Bone marrow (tissue), 2 donors: ENCODE results near the gene FGF10.

Source experiments
- DNase-seq, 2 donors: peaks; one replicate each; lab custom pipeline; 2025; lab: John Stamatoyannopoulos, UW

Gene FGF10

DNA sequence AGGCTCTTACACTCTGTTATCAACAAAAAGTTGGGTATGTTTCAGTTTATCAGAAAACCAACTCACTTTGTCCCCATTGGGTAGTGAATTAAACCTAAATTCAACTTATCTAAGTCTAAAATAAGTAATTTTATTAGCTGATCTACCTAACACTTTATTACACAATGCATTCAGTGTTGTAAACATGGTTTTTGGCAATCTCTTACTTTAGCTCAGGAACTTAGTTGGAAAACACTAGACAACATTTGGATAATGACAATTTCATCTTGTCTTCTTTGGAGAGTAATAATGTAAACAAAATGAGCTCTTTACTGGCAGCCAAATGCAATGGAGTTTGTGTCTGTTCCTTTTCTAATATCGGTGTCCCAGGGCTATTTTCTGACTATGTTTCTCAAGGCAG lies 33.0 kb downstream of the FGF10 start:
- DNase-seq, result no peak

DNA sequence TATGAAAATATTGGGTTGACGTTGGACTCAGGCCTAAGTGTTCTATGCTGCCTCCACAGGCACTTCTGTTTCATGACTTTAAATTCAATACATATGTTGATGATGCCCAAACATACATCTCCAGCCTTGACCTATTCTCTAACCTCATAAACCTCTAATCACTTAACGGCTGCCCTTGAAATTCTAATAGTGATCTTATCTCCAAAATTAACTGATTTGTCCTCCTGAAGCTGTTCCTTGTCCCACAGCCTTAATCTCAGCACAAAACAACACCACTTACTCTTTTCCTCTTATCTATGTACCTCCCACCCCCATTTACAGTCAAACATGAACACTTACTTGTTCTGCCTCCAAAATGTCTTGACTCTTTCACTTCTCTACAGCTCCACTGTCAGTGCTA lies 43.3 kb downstream of the FGF10 start:
- DNase-seq, result no peak

DNA sequence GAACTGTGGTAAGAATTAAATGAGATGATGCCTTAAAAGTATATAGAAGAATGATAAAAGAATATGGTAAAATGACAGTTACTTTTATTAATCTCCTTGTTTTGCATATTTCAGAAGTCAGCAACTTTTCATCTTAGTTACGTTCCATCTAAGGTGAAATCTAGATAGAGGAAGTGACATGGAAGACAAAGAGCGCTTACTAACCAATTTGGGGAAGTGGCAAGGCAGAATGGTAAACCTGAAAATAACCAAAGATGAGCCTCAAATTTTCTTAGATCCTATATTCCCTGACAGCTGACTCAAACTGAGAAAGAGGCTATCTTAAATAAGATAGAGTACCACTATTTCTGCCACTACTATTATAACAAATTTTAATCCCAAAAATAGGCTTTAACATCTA lies 52.5 kb downstream of the FGF10 start:
- DNase-seq, result no peak

DNA sequence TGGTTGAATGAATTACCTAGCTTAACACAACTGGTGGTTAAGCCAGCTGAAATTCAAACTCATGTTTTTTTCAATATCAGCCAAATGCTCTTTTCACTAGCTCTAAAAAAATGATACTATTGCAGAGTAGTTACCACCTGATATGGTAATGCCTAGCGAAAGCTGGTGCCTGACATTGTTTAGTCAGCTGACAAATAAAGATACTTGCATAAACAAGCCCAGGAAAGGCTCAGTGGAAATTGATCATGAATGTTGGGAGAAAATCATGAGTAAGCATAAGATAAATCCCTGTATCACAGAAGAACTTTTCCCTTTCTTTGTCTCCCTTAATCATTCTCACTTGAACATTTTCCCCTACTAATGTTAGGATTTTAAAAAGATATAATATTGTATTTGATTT lies 54.6 kb downstream of the FGF10 start:
- no peak for DNase-seq

DNA sequence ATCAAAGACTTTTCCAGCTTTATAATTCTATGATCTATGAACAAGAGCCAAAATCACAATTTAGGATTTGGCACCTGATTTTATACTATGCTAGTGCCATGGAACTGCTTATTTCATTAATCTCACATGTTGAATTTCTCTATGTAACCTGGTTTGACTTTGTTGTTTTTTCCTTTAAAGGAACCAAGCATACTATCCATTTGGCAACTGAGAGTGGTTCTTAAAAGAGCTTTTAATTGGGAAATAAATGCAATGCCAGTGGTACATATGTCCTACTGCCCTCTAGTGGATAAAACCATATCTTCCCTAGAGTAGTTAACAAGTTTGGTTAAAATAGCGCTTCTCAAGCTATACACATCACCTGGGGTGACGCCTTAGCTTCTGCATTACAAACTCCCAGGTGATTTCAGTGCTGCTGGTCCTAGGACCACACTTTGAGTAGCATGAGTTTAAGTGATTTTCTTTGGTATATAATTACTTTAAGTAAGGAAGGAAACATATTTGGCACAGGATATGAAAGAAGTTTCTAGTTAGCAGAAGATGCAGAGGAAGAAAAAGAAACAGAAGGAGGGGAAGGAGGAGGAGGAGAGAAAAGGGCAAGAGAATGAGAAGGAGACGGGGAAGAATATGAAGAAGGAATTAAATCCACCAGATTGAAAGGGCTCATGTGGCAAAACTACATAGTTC lies 56.8 kb downstream of the FGF10 start:
- no peak for DNase-seq

DNA sequence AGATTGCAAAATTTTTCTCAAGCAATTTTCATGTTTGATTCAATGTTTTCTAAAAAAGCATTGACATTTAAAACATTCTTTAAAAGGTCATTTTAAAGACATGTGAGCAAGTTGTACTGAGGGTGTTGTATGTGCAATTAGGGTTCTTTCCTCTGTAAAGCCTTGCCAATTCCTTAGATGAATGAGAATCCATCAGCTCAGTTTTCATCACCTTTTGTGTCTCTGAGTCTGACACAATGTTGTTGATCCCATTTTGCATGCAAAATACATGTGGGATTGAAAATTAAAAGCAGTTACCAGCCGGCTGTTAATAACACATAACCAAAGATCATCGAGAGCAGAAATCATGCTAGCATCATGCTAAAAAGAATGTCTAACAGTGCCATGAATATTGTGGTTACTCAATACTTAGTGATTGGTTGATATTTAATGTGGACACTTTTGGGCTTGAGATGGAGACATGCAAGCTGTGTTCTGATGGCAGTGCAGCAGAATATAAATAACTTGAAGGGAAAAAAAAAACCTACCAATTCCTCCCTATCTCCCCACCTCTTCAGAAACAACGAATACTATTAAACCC lies 57.7 kb downstream of the FGF10 start:
- no peak for DNase-seq

DNA sequence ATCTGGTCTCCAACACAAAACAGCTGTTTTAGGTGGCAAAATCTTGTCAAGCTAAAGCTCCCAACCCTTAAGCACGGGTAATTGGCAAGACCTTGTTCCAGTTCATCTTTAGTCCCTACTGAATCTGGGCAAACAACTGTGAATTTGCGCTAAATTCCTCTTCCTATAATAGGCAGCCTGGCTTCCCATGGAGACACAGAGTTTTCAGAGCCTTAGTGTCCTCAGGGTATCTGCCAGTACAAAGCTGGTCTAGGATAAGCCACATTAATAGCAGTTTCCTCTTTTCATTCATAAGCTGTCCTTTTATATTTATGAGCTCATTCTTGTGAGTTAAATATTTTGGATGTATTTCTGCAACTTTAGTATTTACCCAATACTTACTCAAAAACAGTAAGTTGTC lies 59.5 kb downstream of the FGF10 start:
- DNase-seq, result no peak

DNA sequence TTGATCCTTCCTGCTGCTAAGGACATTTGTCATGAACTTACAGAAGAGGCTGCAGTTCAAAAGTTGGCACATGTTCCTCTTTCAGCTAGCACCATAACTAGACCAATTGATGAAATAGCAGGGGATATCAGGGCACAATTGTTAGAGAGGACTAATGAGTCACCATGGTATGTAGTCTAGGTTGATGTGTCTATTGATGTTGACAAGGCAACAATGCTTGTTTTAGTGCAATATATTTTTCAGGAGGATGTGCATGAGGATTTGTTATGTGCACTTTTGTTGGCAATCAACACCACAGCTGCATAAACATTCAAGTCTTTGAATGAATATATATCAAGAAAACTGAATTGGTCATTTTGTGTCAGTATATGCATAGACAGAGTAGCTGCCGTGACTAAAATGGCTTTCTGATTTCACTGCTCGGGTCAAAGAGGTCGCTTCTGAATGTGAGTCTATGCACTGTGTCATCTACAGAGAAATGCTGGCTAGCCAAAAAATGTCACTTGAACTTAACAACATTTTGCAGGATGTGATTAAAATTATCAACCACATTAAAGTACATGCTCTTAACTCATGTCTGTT lies 68.0 kb downstream of the FGF10 start:
- DNase-seq, result no peak

DNA sequence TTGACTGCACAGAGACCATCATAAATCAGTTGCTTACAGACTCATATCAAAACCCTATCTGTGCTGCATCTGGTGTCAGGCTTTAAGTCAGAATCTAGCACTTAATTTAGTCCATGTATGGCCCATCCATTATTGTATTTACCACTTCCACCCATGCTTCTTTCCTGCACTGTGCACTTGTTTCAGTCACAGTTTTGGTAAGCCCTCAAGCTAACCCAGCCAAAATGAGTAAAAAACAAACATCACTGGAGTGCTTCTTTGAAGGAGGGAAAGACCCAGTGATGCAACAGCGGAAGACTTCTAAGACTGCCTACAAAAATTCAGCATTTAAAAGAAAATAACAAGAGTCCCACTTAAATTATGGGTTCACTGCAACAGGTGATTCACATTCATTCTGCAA lies 69.0 kb downstream of the FGF10 start:
- DNase-seq, result no peak

DNA sequence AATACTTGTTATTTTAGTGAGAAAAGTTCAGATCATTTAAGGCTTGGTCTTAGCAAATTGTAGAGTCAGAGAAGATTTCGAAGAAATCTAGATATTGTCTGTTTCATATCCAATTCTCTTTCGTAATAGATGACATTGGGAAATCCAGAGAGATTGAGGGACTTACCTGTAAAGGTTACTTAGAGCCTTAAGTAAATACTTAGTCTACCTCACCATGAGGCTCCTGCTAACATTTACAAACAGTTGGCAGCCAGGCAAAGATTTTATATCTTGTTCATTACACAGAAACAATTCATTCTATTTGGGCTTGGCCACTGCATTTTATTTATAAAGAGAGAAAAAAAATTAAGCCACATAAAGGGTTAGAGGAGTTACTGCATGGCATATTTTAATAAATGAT lies 70.3 kb downstream of the FGF10 start:
- no peak for DNase-seq

DNA sequence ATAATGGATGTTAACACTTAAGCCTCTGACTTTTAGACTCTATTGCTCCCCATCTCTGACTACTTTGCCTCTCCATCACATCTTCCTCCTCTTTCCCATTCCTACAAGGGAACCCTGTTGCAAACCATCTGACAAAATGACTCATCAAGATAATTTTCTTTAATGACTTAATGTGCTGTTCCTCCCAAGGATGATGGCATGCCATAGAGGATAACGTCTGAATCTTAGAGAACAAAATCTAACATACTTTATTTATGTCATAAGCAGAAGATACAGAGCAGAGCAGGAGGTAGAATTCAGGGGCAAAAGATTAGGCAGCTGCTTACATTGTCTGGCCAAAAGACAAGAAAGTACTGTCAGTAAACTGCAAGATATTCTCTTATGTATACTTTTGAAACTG lies 76.8 kb downstream of the FGF10 start:
- DNase-seq, result no peak

DNA sequence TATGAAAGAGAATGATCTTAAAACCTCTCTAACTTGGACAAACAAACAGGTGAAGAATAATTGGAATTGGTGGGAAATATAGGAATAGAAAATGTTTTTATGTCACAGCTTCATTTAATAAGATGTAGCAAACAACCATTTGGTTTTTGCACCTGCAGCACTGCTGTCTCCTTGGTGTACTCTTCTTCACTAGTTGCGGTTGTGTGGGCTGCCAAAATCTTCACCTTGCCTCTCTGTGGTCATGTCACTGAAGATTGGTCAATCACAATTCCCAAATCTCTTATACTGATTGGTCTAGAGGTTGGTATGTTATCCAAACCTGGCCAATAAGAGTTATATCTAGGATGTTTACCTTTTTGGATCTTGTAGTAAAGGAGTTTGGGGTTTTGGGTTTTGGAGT lies 88.7 kb downstream of the FGF10 start:
- DNase-seq, result no peak

DNA sequence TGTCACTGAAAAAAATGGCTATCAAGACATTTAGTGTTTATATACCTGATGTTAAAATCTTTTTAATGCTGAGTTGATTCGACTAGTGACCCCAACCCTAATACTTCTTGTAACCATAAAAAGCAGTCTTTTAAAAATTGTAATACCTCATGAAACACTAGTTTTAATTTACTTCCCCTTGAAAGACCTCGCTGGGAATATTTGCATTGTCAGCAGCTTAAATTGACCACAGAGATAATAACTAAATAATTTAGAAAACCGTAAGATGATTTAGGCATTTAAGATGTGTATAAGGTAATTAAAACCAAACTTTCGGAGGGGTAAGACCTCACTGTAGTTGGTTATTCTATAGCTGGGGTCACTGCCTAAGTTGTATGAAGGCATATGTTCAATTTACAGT lies 89.8 kb downstream of the FGF10 start:
- no peak for DNase-seq

DNA sequence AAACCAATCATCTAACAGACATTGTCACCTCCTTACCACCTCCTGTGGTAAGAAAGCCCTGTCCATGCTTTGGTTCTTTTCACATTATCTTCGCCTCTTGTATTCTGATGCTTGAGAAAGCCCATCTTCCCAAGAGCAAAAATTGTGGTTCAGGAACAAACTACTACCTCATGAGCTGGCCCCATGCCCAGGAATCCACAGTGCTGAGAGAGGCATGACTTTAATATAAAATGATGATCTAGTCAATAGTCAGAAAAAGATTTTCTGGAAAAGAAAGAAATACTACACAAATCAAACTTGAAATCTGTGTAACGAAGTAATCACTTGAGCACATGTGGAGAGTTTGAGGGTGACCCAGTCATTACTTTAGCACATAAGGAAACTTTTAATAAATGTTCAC lies 94.7 kb downstream of the FGF10 start:
- DNase-seq, result no peak

DNA sequence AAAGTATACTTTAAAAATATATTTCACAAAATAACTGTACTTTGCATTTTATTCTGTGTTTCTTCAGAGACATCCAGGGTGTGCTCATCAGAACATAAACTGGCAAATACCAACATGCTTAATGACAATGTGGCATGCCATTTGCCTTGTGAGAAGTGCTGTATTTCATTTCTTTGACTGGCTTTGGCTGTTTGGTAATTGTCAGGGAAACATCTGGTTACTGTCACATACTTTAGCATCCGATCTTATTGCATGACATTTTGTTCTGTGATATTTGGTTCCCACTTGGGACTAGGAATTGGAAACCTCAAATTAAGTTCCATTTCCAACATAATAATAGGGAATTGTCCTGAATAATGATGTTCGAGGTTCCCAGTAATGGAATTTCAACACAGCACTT lies 96.5 kb downstream of the FGF10 start:
- DNase-seq, result no peak

DNA sequence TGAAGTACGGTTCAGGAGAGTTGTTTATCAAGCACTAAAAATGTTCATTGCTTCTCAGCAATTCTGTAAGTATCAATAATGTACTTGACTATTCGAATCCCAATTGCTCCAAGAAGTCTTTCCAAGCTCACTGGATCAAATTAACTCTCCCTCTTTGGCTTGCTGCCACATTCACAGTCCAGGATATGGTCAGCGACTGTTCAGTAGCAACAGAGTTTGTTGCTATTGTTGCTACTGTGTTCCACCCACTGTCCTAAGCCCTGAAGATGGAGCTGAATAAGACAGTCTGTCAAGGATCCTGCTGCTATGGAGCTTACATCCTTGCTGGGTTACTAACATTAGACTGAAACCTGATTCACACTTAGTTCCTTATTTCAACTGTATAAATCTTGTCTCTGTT lies 110.8 kb downstream of the FGF10 start:
- no peak for DNase-seq

DNA sequence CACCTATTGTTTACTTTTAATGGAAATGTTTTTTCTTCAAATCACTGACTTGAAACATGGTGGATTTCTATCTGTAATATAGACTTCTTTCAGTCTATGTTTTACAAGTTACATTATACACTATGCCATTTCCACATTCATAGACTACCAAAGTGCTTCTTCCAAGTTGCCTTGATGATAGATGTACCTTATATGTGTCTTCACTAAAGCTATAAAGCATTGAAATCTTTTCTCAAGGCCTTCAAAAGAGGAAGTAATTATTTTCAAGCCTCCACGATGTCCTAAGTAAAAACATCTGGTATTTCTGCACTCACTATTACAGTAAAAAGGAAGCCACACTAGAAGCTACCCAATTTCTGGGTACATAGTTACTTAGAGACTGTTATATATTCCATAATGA lies 113.3 kb downstream of the FGF10 start:
- DNase-seq, result no peak

DNA sequence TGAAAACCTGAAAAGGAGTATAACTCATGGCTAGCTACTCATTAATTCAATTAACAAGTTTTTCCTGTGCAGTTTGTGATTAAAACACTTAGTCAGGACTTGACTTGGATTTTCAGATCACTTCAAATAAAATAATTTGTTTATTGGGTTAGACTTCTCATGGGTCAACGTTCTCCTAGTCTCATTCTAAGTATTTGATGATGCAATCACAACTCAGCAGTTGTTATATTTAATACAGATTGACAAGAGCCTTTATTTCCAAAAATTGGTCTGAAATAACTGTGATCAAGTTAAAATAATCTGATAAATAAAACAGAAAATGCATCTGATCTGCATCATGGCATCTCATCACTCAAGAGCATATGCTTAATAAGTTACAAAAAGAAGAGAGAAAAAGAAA lies 113.9 kb downstream of the FGF10 start:
- no peak for DNase-seq

DNA sequence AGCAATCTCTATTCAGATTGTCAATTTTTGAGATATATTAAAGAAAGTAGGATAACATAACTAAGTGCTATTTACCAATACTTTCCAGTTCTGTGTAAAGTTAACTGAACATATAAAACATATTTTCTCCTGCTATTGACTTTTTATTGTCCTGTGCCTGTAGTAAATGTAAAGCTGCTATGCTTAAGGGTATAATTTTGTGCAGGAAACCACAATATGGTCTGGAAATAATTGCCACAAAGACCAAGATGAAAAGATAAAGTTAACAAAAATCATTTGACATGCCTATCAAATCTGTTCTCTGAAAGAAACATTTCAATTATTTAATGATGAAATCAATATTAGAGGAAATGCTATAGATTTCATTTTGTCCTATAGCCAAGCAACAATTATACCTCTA lies 121.3 kb downstream of the FGF10 start:
- DNase-seq, result no peak

DNA sequence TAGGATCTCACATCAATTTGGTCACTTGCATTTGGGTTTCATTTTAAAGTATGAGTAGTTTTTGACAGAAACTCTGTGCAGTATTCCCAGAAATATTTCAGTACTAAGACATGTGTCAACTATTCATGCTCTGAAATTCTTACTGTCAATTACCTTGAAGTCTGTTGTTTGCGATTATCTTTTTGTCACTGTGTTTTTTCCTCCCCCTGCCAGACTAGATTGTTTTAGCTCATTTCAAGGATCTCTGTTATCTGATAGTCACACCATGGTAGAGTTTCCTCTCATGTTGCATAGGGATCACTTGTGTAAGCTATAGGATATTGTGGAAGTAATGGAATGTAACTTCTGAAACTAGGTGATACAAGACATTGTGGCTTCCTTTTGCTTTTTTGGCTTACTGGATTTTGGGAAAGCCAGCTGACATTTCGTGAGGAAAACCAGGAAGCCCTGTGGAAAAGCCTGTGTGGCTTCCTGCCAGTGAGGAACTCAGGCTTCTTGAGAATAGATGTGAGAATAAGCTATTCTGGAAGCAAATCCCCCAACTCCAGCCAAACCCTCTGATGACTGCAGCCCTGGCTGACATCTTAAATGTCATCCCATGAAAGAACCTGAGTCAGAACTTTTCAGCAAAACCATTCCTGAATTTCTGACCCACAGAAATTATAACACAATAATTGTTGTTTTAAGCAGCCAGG lies 122.2 kb downstream of the FGF10 start:
- DNase-seq, result no peak

DNA sequence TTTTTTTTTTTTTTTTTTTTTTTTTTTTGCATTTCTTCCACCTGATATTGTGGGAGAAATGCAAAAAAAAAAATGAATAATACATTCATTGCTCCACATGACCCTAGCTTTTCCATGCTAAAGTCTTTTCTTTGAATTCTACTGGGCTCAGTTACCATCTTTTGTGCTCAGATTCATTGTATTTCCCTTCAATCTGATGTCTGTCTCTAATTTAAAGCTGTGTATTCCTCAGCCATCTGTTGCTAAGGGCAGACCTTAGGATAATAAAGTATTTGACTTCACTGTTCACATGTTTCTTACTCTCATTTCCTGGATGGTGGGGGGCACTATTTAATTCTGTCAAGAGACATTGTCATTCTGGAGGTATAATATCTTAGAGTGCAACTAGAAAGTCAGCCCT lies 123.5 kb downstream of the FGF10 start:
- no peak for DNase-seq

DNA sequence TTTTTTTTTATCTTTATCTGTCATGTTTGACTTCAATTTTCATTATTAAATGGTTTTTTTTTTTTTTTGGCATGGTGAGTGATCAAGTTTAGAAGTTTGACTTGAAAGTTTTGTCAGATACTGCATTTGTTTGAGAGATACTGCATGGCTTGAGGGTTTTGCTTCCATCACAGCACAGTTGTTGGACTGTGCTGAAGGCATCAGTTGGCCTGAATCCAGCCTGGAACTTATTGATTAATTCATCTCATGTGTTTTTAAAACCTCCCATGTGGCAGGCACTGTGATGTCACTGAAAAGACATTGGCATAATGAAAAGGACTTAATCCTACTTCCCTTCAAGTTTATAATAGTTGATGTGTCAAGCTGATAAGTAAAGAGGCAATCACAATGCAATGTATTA lies 128.4 kb downstream of the FGF10 start:
- DNase-seq, result no peak

DNA sequence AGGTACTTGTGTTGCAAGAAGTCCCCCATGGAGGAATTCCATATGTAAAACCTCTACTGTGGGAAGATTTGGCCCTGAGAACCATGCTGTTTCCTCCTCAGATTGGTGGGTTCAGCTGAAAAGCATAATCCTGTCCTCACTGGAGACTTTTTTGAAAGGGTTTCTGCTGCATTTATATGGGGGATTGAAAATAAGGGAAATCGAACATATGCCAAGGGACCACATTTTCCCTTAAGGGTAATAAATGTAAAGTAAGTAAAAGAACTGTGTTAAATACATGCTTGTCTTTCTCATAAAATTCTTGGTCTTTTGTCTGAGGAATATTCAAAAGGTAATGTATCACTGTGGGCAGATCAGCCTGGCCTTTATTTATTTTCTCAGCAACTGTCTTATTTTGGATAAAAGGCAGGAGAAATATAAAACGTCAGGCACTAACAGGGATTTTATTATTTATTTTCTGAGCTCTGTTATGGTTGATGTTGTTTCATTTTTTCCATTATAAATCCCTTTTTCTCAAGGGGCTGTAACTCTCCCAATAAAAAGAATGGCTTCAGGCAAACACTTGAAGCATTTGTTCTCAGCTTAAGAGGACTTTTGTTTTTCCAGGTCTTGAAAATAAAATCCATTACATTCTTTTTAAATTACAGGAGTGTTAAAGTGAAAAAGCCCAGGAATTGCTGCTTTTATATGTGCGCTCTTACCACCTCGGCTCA lies 131.4 kb downstream of the FGF10 start:
- no peak for DNase-seq
